ENCODE results near the gene LPP.

GRCh38 chr3:188292827-188293226 is 138.9 kb downstream of the LPP start:
- TF ChIP-seq CTCF (IDR thresholded peaks at IDR 0.05; ENCODE audit: borderline replicate concordance, extremely low read depth, low read length, poor library complexity, severe bottlenecking), result no peak
- TF ChIP-seq EZH2 (IDR thresholded peaks at IDR 0.05; ENCODE audit: borderline replicate concordance, low read depth, low read length, severe bottlenecking), result no peak

Data from DND-41 (cell line).